ENCODE data around the gene PMEPA1.

GRCh38 chr20:57625181-57625958 lies 84.4 kb downstream of the PMEPA1 start:
- TF ChIP-seq EZH2 (IDR thresholded peaks at IDR 0.05) (no peak), POLR2AphosphoS5 (IDR thresholded peaks at IDR 0.05; ENCODE audit: borderline replicate concordance, low read depth, low read length) (no peak), FOXP2 (optimal IDR thresholded peaks at IDR 0.05; ENCODE audit: control extremely low read depth, extremely low read length, insufficient read depth) (no peak)
